ENCODE results near the gene AGER.

The AGER gene

GRCh38 chr6:32168350-32168749 lies 15.7 kb downstream of the AGER start:
- no peak overlapping the region for H3K4me3 ChIP-seq (replicated peaks in 1 of 2; ENCODE audit: low read depth in 2 of 2, low read length in 2 of 2)
- DNase-seq (ENCODE audit: low read depth in 2 of 2): no peak
- TF ChIP-seq, protein P1, sequence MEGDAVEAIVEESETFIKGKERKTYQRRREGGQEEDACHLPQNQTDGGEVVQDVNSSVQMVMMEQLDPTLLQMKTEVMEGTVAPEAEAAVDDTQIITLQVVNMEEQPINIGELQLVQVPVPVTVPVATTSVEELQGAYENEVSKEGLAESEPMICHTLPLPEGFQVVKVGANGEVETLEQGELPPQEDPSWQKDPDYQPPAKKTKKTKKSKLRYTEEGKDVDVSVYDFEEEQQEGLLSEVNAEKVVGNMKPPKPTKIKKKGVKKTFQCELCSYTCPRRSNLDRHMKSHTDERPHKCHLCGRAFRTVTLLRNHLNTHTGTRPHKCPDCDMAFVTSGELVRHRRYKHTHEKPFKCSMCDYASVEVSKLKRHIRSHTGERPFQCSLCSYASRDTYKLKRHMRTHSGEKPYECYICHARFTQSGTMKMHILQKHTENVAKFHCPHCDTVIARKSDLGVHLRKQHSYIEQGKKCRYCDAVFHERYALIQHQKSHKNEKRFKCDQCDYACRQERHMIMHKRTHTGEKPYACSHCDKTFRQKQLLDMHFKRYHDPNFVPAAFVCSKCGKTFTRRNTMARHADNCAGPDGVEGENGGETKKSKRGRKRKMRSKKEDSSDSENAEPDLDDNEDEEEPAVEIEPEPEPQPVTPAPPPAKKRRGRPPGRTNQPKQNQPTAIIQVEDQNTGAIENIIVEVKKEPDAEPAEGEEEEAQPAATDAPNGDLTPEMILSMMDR (IDR thresholded peaks at IDR 0.05; ENCODE audit: low read depth, low read length): no peak

DNA sequence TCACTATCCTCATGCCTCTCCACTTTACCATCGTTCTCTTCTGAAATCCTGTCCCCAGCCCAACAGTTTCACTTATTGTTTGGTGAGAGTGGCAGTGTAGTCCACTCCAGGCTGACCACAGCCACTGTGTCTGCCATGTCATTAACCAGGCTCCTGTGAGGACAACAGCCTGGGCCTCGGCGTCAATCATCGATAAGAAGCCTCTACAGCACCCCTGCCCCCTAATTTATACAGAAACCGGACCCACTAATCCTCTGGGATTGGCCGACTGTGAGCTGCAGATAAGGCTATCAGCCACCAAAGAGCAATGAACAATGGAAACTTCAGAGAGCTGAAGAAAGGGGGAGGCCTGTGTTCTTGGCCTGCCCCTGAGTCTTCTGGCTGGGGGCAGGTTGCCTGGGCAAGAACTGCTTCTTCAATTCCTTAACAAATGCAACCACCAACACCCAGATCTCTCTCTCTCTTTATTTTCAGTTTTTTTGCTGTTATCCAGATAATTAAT lies 16.2 kb downstream of the AGER start:
- H3K4me3 ChIP-seq (replicated peaks in 1 of 2; ENCODE audit: low read depth in 2 of 2, low read length in 2 of 2): no peak overlapping the region
- no peak for DNase-seq (ENCODE audit: low read depth in 2 of 2)
- TF ChIP-seq, protein P1 (IDR thresholded peaks at IDR 0.05; ENCODE audit: low read depth, low read length): no peak

GRCh38 chr6:32167154-32167760 lies 16.8 kb downstream of the AGER start:
- no peak for DNase-seq (ENCODE audit: low read depth in 2 of 2)
- no peak overlapping the region for H3K4me3 ChIP-seq (replicated peaks in 1 of 2; ENCODE audit: low read depth in 2 of 2, low read length in 2 of 2)
- TF ChIP-seq, protein P1 (IDR thresholded peaks at IDR 0.05; ENCODE audit: low read depth, low read length): no peak

GRCh38 chr6:32166411-32167061 lies 17.5 kb downstream of the AGER start:
- no peak for DNase-seq (ENCODE audit: low read depth in 2 of 2)
- H3K4me3 ChIP-seq (replicated peaks in 1 of 2; ENCODE audit: low read depth in 2 of 2, low read length in 2 of 2): no peak overlapping the region
- TF ChIP-seq, protein P1 (IDR thresholded peaks at IDR 0.05; ENCODE audit: low read depth, low read length): no peak

- H3K4me3 ChIP-seq (replicated peaks in 1 of 2; ENCODE audit: low read depth in 2 of 2, low read length in 2 of 2): no peak within 1 kb of the TSS
- DNase-seq (ENCODE audit: low read depth in 2 of 2): no peak
- TF ChIP-seq, protein P1 (IDR thresholded peaks at IDR 0.05; ENCODE audit: low read depth, low read length): no peak
These were observed 19.8 kb downstream of the AGER start, which contains the start of gene EGFL8 for GRCh38 chr6:32164295-32164694. TSS of gene EGFL8 (plus strand) at chr6:32164595. CDS start at chr6:32166166, 1,571 bp downstream.

GRCh38 chr6:32163559-32164258 lies 20.3 kb downstream of the AGER start:
- no peak overlapping the region for H3K4me3 ChIP-seq (replicated peaks in 1 of 2; ENCODE audit: low read depth in 2 of 2, low read length in 2 of 2)
- no peak for DNase-seq (ENCODE audit: low read depth in 2 of 2)
- TF ChIP-seq, protein P1 (IDR thresholded peaks at IDR 0.05; ENCODE audit: low read depth, low read length): no peak
